GM12892 (cell line): Measurements from ENCODE around the gene MPRIP.

Experiments
- DNase-seq: peaks from one replicate; pipeline ENCODE4 v3.0.0; 2011; ENCODE audit not compliant: insufficient read length
- FAIRE-seq: peaks from 2 replicates; lab custom pipeline; 2011; peaks lifted over from hg19 to GRCh38; lab: Jason Lieb, UNC
- POLR2A ChIP-seq: IDR thresholded peaks from 2 replicates; pipeline ENCODE4 v1.6.1; 2011; ENCODE audit warnings: low read depth, low read length, control low read depth
- POLR2AphosphoS5 ChIP-seq: IDR thresholded peaks from 2 replicates; pipeline ENCODE4 v1.6.1; 2011; ENCODE audit warnings: low read depth, low read length, control low read depth
- TAF1 ChIP-seq: IDR thresholded peaks from 2 replicates; pipeline ENCODE4 v1.6.1; 2011; ENCODE audit warnings: low read depth, mild to moderate bottlenecking, control low read depth, low read length, borderline replicate concordance

MPRIP gene

GRCh38 chr17:17109907-17110306 lies 67.7 kb downstream of the MPRIP start:
- FAIRE-seq (no peak), DNase-seq (no peak)
- TF ChIP-seq POLR2AphosphoS5 (no peak), TAF1 (no peak), POLR2A (no peak)

DNA sequence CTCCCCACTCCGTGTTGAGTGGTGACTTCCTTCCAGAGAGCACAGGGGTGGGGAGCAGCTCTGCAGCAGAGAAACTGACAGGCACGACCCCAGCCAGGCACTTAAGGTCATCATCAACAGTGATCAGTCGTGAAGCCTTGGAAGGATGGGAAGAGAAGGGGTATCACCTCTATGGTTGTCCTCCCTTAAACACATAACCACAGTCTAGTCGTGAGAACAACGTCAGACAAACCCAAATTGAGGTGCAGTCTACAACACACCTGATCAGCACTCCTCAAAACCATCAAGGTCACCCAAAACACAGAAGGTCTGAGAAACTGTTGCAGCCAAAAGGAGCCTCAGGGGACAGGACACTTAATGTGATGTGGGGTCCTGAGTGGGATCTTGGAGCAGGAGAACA lies 68.3 kb downstream of the MPRIP start:
- TF ChIP-seq POLR2A (no peak), TAF1 (no peak), POLR2AphosphoS5 (no peak)
- FAIRE-seq (no peak), DNase-seq (no peak)

DNA sequence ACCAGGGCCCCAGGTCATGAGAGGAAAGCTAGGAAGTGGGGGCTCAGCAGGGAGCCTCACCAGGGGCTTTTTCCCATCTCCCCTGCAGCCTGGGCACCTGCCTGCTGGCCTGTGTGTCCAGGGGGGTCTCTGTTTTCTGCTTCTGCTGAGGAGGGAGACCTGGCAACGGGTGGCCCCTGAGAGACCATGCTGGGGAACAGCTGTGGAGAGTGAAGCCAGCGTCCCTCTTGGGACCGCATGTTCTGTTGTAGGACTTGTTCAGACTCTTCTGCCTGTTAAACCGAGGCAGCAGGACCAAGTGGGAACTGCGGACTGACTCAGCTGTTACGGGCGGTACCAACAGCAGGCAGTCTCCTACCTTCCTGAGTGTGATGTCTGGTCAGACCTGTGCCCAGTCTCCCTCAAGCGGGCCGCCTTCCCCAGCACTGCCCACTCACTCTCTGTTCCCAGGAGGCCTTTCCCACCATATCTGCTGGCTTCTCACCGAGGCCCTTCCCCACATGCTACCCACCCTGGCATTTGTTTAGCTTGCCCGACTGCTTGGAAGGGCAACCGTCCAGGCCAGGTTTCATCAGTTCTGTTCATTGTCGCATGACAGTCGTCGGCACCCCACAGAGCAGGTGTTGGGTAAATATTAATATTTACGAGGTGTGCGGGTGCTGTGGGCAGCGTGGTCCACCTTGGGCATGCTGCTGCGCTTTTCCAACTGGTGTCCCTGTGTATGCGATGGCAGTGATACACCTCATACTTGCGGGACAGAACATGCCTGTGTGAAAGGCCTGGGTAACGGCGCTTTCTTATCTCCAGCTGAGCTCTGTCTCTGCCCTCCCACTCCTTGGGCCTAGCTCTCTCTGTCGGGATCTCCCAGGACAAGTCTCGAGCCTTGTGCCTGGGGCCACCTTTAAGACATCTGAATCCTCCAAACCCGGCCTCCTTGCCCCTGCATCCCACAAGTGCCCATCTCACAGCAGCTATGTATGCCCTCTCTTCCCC lies 69.4 kb downstream of the MPRIP start:
- no peak for FAIRE-seq
- no peak for DNase-seq
- TF ChIP-seq POLR2A: no peak
- no peak for TF ChIP-seq TAF1
- no peak for TF ChIP-seq POLR2AphosphoS5

GRCh38 chr17:17112628-17113200 lies 70.5 kb downstream of the MPRIP start:
- DNase-seq (no peak), FAIRE-seq (no peak)
- TF ChIP-seq POLR2A: no peak
- TF ChIP-seq POLR2AphosphoS5: no peak
- no peak for TF ChIP-seq TAF1

DNA sequence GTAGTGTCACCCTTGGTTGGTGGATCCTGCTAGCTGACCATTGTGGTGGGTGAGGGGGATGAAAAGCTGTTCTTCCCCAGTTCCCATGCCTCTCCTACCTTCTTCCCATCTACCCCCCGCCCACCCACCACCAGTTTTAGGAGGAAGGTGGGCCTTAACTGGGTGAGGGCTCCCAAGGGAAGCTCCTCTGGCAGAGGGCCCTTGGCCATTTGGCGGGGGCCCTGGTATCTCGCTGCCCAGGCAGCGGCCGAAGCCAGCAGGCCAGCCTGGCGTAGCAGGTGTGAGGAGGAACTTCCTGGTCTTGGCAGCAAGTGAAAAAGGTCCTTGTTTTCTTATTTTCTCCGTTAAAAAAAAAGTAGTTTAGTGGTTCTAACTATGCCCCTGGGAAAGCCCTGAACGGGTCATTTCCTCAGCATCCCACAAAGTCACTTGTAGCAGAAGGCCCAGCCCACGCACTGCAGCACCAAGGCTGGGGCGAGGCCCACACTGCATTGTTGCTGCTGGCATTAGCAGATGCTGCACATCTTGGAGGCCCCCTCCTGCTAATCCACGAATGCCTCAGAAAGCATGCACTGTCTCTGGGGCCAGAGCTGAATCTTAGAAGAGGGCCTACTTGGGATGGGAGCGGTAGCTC lies 72.5 kb downstream of the MPRIP start:
- FAIRE-seq (no peak), DNase-seq (no peak)
- TF ChIP-seq POLR2A (no peak), POLR2AphosphoS5 (no peak)

GRCh38 chr17:17115620-17116019 lies 73.4 kb downstream of the MPRIP start:
- DNase-seq: no peak
- no peak for TF ChIP-seq POLR2A
- TF ChIP-seq TAF1: no peak
- TF ChIP-seq POLR2AphosphoS5: no peak
- FAIRE-seq: no peak

DNA sequence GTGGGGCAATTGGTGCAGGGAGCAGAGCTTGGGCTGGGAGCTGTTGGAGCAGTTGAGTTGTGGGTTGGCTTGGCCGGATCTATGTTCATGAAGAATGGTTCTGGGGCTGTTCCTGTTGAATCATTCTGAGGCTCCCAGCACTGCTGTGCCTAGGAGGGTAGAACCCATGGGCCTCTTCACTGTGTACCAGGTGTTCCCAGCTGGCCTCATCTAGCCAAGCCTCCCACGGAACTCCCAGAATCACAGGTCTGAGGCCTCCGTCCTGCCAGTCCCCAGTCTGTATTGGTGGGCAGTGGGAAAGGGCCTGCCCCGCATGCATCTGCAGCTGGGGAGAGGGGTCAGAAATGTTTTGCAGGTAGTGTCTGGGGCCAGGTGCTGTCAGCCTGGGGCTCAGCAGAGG lies 74.1 kb downstream of the MPRIP start:
- no peak for DNase-seq
- no peak for TF ChIP-seq POLR2A
- no peak for TF ChIP-seq TAF1
- TF ChIP-seq POLR2AphosphoS5: no peak
- no peak for FAIRE-seq

DNA sequence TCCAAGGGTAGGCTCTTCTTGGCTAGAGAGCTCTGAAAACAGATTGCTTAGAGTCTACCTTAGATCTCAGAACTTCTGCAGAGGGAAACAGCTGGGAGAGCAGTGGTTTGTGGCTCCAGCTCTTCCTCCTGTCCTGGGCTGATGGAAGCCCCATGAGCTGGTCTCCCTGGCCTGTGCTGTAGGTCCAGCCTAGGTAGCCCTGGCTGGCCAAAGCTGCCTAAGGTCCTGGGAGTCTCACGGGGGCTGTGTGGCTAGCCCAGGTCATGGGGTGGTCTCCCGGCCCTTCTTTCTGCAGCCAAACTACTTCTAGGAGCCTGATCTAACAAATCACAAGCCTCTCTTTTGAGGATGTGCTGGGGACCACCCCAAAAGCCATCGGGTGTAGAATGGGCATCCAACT lies 75.7 kb downstream of the MPRIP start:
- no peak for TF ChIP-seq TAF1
- no peak for FAIRE-seq
- DNase-seq: no peak

DNA sequence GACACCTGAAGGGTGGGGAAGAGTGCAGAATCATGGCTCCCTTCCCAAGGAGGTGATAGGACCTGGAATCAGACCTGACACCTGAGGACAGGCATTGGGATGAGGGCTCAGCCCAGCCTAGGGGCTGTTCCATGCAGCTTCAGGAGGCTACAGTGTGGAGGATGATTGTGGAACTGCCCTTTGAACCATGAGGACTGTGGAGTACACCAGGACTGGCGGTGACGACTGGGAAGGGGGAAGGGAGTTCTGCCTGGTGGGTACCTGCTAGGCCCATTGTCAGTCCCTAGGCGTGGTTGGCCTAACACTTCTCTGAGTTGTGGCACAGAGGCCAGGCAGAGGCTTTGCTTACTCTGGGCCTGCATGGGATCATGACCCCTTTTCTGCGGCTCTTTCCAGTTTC lies 76.1 kb downstream of the MPRIP start:
- no peak for DNase-seq
- TF ChIP-seq POLR2AphosphoS5 (no peak), TAF1 (no peak), POLR2A (no peak)
- FAIRE-seq: no peak

DNA sequence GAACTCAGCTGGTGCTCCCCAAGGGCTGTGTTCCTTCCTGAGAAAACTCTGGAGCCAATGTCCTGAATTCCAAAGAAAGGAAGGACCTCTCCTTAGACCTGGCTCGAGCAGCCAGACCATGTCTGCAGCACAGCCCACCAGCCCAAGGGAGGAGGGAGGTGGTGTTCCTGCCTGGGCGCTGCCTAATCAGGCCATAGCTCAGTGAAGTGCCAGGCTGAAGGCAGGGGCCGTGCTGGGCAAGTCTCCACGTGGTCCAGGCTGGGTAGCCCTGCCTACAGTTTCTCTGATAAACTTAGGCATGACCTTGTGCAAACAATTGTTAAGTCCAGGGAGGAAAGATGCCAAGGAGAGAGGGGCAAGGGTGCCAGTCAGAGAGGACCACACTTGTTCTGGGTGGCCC lies 76.8 kb downstream of the MPRIP start:
- TF ChIP-seq POLR2AphosphoS5 (no peak), POLR2A (no peak), TAF1 (no peak)
- DNase-seq (no peak), FAIRE-seq (no peak)

GRCh38 chr17:17119533-17119932 lies 77.3 kb downstream of the MPRIP start:
- TF ChIP-seq POLR2A (no peak), TAF1 (no peak), POLR2AphosphoS5 (no peak)
- peak; percentile 78 for FAIRE-seq
- peak; percentile 56 for DNase-seq

- FAIRE-seq (no peak), DNase-seq (no peak)
- TF ChIP-seq POLR2A (no peak), POLR2AphosphoS5 (no peak), TAF1 (no peak)
Measured at GRCh38 chr17:17120294-17120693, 78.0 kb downstream of the MPRIP start.
